Measurements from ENCODE around the gene NACC1.
A peak's percentile ranks its signal among the peaks of the same experiment; 100 is the strongest.

The NACC1 gene

GRCh38 chr19:13099073-13099999 lies 18.7 kb upstream of the NACC1 start:
- DNase-seq, result peak in 7 of 51 donors; percentile 16 to 43 (median 26)

GRCh38 chr19:13100031-13100588 lies 18.0 kb upstream of the NACC1 start:
- DNase-seq, result no peak

GRCh38 chr19:13100841-13101589 lies 17.0 kb upstream of the NACC1 start:
- no peak for DNase-seq

GRCh38 chr19:13101590-13102415 lies 16.3 kb upstream of the NACC1 start:
- DNase-seq, result no peak

GRCh38 chr19:13102416-13102665 lies 15.7 kb upstream of the NACC1 start:
- DNase-seq, result no peak

GRCh38 chr19:13102666-13103580 lies 15.1 kb upstream of the NACC1 start, which contains the start of gene LYL1:
TSS of gene LYL1 (minus strand) at chr19:13102858. CDS start at chr19:13101171, 1,687 bp downstream.
- peak in 13 of 51 donors; percentile 24 to 57 (median 35) for DNase-seq

GRCh38 chr19:13103581-13104359 lies 14.3 kb upstream of the NACC1 start:
- DNase-seq, result no peak

- DNase-seq, result peak in 36 of 51 donors; percentile 9 to 78 (median 47)
Measured at GRCh38 chr19:13104360-13104847, 13.7 kb upstream of the NACC1 start.

- no peak for DNase-seq
Measured at GRCh38 chr19:13104848-13105711, 13.0 kb upstream of the NACC1 start.

- no peak for DNase-seq
Measured at GRCh38 chr19:13109361-13110098, 8.5 kb upstream of the NACC1 start.

- DNase-seq, result no peak
Measured at GRCh38 chr19:13110099-13110610, 7.9 kb upstream of the NACC1 start.

GRCh38 chr19:13112555-13112954 lies 5.5 kb upstream of the NACC1 start:
- DNase-seq, result no peak

GRCh38 chr19:13115936-13116281 lies 2.2 kb upstream of the NACC1 start:
- no peak for DNase-seq

- peak; percentile 55 to 94 (median 84) for DNase-seq
Measured at GRCh38 chr19:13116282-13117175, 1.5 kb upstream of the NACC1 start, which contains the start of gene TRMT1. TSS of gene TRMT1 (minus strand) at chr19:13116740. CDS start at chr19:13116399, 341 bp downstream.

GRCh38 chr19:13117176-13117771 lies 790 bp upstream of the NACC1 start:
- no peak for DNase-seq

Data from hypothalamus (tissue), 51 donors.